GM18858 (cell line): ENCODE results near the gene RAD51B.
"Not testable (repeated sequence)": the region's sequence is repeated elsewhere in the genome, so short reads cannot be mapped to it uniquely, and the experiment has no call there.

Experiments used
- ATAC-seq: cut with Tn5 transposase; IDR thresholded peaks from one replicate; pipeline ENCODE4 v1.9.1; 2021; ENCODE audit not compliant: unreplicated experiment

The RAD51B gene

GRCh38 chr14:68696266-68696665, 876.7 kb downstream of the RAD51B start:
- no peak for ATAC-seq

GRCh38 chr14:68696721-68697495, 877.3 kb downstream of the RAD51B start:
- no peak for ATAC-seq

DNA sequence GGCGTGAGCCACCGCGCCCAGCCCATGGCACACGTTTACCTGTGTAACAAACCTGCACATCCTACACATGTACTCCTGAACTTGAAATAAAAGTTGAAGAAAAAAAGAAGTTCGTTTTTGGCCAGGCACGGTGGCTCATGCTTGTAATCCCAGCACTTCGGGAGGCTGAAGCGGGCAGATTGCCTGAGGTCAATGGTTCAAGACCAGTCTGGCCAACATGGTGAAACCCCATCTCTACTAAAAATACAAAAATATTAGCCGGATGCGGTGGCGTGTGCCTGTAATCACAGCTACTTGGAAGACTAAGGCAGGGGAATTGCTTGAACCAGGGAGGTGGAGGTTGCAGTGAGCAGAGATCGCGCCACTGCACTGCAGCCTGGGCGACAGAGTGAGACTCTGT, 879.2 kb downstream of the RAD51B start:
- not testable (repeated sequence) for ATAC-seq

DNA sequence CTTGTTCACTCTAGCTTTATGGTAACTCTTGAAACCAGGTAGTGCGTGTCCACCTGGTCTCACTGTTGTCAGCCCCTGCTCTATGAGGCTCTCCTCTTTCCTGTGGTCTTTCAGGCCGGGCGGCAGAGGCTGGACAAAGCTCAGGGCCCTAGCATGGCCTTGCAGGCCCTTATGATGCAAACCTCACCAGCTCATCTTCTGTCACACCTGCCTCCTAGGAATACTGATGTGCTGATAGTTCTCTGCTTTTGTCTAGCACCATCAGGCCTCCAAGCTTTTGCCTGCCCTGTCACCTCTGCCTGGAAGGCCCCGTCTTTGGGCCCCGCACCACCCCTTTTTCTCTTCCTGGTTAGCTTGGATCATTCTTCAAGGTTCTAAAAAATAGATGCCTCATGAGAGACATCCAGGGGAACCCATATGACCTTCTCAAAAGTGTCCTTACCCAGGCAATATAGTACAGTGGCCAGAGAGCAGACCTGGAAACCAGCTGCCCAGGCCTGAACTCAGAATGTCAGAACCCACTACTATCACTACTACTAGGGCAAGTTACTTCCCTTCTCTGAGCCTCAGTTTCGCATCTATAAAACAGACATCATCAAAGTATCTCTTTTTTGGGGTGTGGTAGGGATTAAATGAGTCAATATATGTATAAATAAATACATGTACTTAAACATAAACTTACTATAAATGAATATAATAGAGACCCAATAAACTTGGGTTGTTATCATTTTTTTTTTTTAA, 881.6 kb downstream of the RAD51B start:
- ATAC-seq: no peak

DNA sequence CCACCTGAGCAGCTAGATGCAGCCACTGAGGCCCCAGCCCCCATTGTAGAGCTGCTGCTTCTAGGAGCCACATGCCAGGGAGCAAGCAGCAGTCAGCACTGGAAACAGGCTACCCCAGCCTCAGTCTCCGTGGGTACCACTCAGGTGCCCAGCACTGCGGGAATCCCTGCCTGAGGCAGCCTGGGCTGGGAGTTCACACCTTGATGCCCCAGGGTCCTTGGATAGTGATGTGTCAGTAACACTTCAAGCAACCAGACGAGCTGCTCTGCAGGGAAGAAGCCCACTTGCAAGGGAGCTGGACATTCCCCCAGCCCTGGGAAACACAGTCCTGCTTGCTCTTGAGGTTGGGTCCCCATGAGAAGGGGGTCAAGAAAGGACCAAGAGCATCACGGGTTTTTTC, 882.6 kb downstream of the RAD51B start:
- no peak for ATAC-seq

- no peak for ATAC-seq
These were observed 883.0 kb downstream of the RAD51B start for GRCh38 chr14:68702578-68702977.

GRCh38 chr14:68703093-68703492, 883.5 kb downstream of the RAD51B start:
- no peak for ATAC-seq

- no peak for ATAC-seq
These were observed 885.4 kb downstream of the RAD51B start for GRCh38 chr14:68704736-68705720.

- ATAC-seq: no peak
These were observed 886.2 kb downstream of the RAD51B start for GRCh38 chr14:68705741-68706283.

GRCh38 chr14:68707482-68707881, 887.9 kb downstream of the RAD51B start:
- no peak for ATAC-seq

- no peak for ATAC-seq
These were observed 888.8 kb downstream of the RAD51B start for GRCh38 chr14:68708343-68708742.

- no peak for ATAC-seq
These were observed 889.4 kb downstream of the RAD51B start for GRCh38 chr14:68709007-68709406.

GRCh38 chr14:68710776-68711175, 891.2 kb downstream of the RAD51B start:
- no peak for ATAC-seq

DNA sequence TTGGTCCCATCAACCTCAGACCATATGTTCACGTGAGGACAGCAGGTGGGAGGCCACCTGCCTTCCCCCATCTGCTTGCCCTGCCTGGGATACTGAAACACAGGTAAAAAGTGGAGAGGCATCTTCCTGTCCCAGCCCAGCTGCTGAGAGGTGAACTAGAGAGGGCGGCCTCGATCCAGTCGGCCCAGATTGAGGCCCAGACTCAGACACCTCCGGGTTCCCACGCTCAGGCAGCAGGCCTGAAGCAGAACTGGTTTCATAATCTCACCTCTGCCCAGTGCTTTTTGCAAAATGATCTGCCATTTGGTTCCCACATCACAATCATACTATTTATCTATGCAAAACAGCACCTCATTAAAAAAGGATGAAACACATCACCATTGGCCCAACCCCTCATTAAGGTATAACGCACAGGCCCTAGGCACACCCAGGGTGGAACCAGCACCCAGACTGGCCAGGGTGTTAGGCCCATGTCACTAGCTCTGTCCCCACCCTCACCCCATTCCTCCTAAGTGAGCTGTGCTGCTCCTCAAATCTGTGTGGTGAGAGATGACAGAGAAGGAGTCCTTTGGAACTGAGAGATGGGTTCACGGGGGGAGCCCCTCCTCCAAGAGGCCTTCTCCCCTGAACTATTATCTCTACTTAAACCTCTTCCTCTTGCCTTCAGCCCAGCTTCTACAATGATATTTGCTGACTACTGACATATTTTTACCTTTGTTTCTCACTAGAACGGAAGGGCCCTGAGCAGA, 892.2 kb downstream of the RAD51B start:
- no peak for ATAC-seq

- ATAC-seq: no peak
These were observed 893.3 kb downstream of the RAD51B start for GRCh38 chr14:68712703-68713370.

DNA sequence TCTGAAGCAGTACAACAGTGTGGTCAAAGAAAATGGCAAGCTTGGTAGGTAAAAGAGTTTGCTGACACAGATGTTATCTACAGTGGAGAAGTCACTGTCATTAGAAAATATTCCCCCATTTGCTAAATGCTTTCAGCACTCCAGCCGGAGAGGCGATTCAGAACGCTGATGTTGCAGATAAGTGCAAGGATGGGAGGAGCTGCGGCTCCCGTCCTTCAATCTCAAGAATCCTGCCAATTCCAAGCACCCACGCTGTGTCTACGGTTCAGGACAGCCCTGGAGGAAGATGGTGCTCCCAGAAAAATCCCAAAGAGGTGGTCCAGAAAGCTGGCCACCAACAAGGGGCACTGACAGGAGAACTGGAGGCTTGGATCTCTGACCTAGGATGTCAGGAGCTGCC, 894.2 kb downstream of the RAD51B start:
- ATAC-seq: no peak

GRCh38 chr14:68714991-68715924, 895.7 kb downstream of the RAD51B start:
- no peak for ATAC-seq

- ATAC-seq: no peak
These were observed 897.1 kb downstream of the RAD51B start for GRCh38 chr14:68716698-68717097.
